Stimulated activated CD4-positive, alpha-beta T cell treated with anti-CD3 and anti-CD28 coated beads, TNF-alpha, amount 100 ng/mL, for 24 hours (primary cell): ENCODE results near the gene APEX2.
"Not testable (repeated sequence)": the region's sequence is repeated elsewhere in the genome, so short reads cannot be mapped to it uniquely, and the experiment has no call there.

Experiments
- DNase-seq, 3 experiments: peaks; one replicate each; pipeline ENCODE4 v3.0.0-alpha.2; 2020; ENCODE audit warnings: low read depth in 3 of 3

The APEX2 gene

DNA sequence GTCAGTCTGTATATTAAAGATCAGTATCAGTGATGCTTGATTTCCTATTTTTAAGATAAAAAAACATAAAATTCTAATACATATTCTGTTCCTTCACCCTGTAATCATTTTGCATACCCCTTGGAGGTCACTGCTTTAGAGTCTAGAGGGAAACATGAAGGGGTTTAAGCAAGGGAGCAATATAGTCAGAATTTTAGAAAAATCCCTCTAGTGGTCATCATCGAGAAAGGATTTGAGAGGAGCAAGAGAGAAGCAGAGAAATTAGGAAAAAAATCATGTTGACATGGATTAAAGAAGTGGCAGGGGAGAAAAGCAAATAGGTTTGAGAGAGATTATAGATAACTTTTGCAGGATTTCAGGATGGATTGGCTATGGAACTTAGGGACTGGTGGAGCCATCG, 11.1 kb downstream of the APEX2 start:
- no peak for DNase-seq

GRCh38 chrX:55014897-55015299, 14.7 kb downstream of the APEX2 start:
- DNase-seq = no peak

DNA sequence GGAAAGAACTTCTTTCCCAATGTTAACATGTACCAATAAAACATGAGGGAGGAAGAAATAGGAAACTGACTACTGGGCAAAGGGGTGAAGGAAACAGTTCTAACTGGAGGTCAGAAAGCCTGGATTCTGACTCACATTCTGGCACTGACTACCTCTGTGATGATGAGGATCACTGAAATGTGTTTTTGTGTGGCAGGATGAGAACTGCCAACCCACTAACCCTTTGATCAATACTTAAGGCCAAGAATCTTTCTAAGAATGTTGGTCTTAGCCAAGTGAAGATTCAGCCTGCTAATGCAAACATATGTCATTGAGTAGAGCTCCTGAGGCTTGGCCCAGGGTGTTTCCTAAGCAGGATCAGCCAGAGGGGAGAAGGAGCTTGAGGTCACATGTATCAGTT, 26.0 kb downstream of the APEX2 start:
- DNase-seq = no peak

- DNase-seq = no peak
Observed at GRCh38 chrX:55026840-55027239, 26.7 kb downstream of the APEX2 start.

DNA sequence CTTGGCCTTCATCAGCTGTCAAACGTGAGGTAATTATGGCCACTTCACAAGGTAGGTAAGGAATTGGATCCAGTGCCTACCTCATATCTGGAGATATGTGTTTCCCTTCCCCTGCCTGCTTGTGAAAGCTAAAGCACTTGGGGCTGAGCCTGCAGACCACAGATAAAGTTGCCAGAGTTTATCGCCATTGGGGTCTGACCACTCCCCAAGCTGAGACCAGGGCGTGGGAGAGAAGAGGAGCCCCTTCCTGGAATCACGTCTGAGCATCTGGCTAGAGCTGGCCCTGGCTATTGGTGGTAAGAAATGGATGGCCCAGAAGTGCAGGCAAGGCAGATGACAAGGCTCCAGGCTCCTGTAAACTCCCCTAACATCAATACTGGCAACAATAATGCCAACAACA, 27.9 kb downstream of the APEX2 start:
- no peak for DNase-seq

GRCh38 chrX:55028611-55029010, 28.4 kb downstream of the APEX2 start:
- DNase-seq = no peak

DNA sequence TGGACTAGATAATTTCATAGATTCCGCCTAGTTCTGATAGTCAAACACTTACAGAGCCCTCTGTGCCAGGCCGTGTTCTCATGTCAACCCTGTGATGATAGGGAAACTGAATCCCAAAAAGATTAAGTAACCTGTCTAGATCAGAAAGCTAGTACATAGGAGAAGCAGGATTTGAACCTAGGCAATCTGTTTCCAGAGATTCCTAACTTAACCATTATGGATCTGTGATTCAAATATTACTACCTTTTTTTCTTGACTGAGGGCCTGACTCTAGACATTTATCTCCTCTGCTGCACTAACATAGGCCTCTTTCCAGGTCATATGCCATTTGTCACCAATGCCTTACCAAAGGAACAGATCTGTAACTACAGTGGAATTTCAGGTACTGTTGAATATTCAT, 29.1 kb downstream of the APEX2 start:
- no peak for DNase-seq

DNA sequence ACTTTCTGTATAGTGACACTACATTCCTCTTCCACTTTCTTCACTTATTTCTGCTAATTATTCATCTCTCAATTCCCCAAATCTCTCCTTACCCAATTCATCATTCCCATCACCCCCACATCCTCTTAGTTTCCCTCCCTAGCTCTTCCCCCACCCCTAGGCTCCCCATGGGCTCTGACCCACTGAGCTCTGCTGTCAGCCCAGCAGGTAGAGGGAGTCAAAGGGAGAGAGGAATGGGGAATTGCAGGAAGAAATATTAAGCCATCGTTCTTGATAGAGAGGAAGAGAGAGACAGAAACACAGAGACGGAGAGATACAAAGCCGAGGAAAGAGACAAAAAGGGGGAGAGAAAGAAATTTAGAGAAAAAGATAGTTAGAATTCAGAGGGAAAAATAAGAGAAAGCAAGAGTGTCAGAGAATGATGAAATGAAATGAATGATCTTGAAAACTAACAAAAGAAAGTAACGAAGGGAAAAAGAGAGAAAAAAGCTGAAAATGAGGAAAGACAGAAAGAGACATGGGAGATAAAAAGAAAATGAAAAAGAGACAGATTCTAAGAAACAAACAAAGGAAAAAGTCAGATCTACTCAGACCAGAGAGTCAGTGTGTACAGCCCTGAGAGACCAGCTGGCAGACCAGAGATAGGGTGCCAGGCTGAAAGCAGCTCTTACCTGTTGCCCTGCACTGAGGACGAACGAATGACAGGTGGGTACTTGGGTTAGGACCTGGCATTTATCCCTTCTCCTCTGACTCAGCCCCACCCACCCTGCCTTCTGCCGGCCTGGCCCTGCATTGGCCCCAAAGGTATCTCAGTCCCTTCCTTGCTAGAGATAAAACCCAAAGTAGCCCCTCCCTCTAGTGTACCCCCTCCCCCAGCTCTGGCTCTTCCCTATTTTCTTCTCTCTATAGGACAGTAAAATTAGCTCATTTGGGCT, 30.4 kb downstream of the APEX2 start, which contains the start of gene ALAS2:
Gene ALAS2, minus strand, starts transcription at position 707 of the 935 bp plus-strand sequence. CDS start 4,977 bp downstream, outside the sequence.
- no peak for DNase-seq

GRCh38 chrX:55033429-55033828, 33.3 kb downstream of the APEX2 start:
- DNase-seq = no peak

DNA sequence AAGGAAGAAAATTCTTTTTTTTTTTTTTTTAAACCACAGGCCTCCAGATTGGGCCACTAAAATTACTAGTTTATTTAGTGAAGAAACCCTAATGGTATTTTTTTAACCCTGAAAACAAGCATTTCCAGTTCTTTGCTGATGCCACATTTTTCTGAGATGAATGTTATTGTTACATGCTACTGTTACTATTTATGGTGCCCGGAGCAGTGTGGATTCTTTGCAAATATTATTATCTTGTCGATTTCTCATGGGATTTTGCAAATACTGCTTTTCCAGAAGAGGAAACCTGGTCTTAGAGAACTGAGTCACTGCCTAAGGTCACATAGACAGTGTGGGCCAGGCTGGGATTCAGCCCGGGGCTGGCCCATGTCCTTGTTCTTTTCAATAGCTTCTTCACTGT, 39.3 kb downstream of the APEX2 start:
- no peak for DNase-seq

DNA sequence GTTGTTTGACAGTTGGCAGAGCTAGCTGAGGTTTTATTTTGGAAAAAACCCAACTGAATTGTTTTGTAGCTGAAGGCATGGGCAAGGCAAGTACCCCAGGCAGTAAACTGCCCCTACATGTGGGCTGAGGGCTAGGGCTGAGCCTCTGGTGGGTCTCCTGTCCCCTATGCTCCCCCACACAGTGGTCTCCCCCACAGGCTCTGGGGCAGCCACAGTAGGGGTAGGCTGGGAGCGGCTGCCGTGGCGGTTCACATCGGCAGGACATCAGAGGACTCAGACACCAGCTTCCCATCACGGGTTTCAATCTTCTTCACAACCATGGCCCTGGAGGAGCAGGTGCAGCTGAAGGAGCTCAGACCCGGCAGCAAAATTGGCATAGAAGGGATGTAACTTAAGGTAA, 41.4 kb downstream of the APEX2 start:
- DNase-seq = no peak

GRCh38 chrX:55050599-55050998, 50.4 kb downstream of the APEX2 start:
- not testable (repeated sequence) for DNase-seq

- peak in 1 of 3 experiments; percentile 4 for DNase-seq
Observed at GRCh38 chrX:55056820-55057674, 56.9 kb downstream of the APEX2 start.

GRCh38 chrX:55057675-55058249, 57.6 kb downstream of the APEX2 start:
- DNase-seq = no peak
